ENCODE measurements around the gene RASA4B.
"Not testable (repeated sequence)": the region's sequence is repeated elsewhere in the genome, so short reads cannot be mapped to it uniquely, and the experiment has no call there.

DNA sequence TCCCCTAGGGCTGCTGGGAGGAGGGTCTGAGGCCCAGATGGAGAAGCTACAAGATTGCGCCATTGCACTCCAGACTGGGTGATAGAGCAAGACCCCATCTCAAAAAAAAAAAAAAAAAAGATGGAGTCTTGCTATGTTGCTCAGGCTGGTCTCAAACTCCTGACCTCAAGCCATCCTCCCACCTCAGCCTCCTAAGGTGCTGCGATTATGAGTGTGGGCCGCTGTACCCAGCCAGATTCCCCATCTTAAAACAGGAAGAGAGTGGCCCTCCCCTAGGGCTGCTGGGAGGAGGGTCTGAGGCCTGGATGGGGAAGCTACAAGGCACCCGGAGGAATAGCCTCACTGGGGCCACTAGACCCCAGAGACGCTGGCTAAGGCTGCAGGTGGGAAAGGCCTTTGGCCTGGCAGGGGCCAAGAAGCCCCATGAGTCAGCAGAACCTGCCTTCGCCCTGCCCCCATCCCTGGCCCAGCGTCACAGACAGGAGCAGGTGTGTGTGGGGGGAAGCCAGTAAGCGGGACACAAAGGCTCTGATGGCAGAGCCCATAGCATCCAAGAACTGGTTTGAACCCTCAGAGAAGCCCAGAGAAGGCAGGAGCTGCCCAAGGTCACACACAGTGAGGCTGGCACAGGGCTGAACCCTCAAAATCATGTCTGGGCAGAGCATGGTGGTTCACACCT lies 10.0 kb downstream of the RASA4B start:
- TF ChIP-seq POLR2A (IDR thresholded peaks at IDR 0.05) = not testable (repeated sequence)
- TF ChIP-seq, protein P1, sequence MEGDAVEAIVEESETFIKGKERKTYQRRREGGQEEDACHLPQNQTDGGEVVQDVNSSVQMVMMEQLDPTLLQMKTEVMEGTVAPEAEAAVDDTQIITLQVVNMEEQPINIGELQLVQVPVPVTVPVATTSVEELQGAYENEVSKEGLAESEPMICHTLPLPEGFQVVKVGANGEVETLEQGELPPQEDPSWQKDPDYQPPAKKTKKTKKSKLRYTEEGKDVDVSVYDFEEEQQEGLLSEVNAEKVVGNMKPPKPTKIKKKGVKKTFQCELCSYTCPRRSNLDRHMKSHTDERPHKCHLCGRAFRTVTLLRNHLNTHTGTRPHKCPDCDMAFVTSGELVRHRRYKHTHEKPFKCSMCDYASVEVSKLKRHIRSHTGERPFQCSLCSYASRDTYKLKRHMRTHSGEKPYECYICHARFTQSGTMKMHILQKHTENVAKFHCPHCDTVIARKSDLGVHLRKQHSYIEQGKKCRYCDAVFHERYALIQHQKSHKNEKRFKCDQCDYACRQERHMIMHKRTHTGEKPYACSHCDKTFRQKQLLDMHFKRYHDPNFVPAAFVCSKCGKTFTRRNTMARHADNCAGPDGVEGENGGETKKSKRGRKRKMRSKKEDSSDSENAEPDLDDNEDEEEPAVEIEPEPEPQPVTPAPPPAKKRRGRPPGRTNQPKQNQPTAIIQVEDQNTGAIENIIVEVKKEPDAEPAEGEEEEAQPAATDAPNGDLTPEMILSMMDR (IDR thresholded peaks at IDR 0.05) = not testable (repeated sequence)

Measured in uterus (tissue), 2 donors.